Measurements from ENCODE around the gene LSG1. TPM values are rescaled to one million over a fixed set of nuclear protein-coding genes. Genes with fewer than 3 reads are reported as not detected.

LSG1 gene
- total and polyA plus RNA-seq, 9 of the 15 experiments (the other 6 are each of a cell fraction or from before 2014, with no cell fraction given): 14.9 to 73.7 (median 46.7) TPM

DNA sequence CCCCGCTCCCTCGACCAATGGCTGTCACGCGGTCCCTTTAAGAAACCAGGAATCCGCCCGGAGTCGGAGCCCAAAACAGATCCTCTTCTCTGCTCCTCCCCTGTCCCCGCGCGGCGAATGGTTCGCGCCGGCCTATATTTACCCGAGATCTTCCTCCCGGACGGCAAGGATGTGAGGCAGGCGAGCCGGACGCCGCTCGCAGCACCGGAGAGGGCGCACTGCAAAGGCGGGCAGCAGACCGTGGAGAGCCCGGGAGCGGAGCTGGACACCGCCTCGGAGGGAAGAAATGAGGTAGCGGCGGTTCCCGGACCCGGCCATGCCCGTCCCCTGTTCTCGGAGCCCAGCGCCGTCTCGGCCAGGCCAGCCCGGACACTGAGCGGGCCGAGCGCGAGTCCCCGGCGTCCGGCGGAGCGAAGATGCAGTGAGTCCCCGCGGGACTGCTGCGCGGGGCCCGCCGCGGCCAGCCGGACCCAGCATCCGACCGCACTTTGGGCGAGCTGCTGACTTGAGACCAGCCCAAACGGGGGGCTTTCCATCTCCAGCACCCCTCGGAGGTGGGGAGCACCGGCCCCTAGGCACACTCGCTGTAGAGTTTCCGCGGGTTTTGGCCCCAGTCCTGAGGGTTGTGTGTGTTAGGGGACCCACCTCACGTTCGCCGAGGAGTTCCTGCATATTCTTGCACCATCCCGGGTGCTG, 13.9 kb upstream of the LSG1 start, which contains the start of gene FAM43A (continued):
- TF ChIP-seq, protein P1, sequence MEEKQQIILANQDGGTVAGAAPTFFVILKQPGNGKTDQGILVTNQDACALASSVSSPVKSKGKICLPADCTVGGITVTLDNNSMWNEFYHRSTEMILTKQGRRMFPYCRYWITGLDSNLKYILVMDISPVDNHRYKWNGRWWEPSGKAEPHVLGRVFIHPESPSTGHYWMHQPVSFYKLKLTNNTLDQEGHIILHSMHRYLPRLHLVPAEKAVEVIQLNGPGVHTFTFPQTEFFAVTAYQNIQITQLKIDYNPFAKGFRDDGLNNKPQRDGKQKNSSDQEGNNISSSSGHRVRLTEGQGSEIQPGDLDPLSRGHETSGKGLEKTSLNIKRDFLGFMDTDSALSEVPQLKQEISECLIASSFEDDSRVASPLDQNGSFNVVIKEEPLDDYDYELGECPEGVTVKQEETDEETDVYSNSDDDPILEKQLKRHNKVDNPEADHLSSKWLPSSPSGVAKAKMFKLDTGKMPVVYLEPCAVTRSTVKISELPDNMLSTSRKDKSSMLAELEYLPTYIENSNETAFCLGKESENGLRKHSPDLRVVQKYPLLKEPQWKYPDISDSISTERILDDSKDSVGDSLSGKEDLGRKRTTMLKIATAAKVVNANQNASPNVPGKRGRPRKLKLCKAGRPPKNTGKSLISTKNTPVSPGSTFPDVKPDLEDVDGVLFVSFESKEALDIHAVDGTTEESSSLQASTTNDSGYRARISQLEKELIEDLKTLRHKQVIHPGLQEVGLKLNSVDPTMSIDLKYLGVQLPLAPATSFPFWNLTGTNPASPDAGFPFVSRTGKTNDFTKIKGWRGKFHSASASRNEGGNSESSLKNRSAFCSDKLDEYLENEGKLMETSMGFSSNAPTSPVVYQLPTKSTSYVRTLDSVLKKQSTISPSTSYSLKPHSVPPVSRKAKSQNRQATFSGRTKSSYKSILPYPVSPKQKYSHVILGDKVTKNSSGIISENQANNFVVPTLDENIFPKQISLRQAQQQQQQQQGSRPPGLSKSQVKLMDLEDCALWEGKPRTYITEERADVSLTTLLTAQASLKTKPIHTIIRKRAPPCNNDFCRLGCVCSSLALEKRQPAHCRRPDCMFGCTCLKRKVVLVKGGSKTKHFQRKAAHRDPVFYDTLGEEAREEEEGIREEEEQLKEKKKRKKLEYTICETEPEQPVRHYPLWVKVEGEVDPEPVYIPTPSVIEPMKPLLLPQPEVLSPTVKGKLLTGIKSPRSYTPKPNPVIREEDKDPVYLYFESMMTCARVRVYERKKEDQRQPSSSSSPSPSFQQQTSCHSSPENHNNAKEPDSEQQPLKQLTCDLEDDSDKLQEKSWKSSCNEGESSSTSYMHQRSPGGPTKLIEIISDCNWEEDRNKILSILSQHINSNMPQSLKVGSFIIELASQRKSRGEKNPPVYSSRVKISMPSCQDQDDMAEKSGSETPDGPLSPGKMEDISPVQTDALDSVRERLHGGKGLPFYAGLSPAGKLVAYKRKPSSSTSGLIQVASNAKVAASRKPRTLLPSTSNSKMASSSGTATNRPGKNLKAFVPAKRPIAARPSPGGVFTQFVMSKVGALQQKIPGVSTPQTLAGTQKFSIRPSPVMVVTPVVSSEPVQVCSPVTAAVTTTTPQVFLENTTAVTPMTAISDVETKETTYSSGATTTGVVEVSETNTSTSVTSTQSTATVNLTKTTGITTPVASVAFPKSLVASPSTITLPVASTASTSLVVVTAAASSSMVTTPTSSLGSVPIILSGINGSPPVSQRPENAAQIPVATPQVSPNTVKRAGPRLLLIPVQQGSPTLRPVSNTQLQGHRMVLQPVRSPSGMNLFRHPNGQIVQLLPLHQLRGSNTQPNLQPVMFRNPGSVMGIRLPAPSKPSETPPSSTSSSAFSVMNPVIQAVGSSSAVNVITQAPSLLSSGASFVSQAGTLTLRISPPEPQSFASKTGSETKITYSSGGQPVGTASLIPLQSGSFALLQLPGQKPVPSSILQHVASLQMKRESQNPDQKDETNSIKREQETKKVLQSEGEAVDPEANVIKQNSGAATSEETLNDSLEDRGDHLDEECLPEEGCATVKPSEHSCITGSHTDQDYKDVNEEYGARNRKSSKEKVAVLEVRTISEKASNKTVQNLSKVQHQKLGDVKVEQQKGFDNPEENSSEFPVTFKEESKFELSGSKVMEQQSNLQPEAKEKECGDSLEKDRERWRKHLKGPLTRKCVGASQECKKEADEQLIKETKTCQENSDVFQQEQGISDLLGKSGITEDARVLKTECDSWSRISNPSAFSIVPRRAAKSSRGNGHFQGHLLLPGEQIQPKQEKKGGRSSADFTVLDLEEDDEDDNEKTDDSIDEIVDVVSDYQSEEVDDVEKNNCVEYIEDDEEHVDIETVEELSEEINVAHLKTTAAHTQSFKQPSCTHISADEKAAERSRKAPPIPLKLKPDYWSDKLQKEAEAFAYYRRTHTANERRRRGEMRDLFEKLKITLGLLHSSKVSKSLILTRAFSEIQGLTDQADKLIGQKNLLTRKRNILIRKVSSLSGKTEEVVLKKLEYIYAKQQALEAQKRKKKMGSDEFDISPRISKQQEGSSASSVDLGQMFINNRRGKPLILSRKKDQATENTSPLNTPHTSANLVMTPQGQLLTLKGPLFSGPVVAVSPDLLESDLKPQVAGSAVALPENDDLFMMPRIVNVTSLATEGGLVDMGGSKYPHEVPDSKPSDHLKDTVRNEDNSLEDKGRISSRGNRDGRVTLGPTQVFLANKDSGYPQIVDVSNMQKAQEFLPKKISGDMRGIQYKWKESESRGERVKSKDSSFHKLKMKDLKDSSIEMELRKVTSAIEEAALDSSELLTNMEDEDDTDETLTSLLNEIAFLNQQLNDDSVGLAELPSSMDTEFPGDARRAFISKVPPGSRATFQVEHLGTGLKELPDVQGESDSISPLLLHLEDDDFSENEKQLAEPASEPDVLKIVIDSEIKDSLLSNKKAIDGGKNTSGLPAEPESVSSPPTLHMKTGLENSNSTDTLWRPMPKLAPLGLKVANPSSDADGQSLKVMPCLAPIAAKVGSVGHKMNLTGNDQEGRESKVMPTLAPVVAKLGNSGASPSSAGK (IDR thresholded peaks at IDR 0.05): peak; percentile 58; the same call in 1 of the 2 replicates
- TF ChIP-seq, protein P2, sequence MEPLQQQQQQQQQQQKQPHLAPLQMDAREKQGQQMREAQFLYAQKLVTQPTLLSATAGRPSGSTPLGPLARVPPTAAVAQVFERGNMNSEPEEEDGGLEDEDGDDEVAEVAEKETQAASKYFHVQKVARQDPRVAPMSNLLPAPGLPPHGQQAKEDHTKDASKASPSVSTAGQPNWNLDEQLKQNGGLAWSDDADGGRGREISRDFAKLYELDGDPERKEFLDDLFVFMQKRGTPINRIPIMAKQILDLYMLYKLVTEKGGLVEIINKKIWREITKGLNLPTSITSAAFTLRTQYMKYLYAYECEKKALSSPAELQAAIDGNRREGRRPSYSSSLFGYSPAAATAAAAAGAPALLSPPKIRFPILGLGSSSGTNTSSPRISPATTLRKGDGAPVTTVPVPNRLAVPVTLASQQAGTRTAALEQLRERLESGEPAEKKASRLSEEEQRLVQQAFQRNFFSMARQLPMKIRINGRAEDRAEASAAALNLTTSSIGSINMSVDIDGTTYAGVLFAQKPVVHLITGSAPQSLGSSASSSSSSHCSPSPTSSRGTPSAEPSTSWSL (CRISPR knock-in tag; IDR thresholded peaks at IDR 0.05; ENCODE audit: borderline replicate concordance): no peak
- TF ChIP-seq RBFOX2 (IDR thresholded peaks at IDR 0.05; ENCODE audit: low read depth, low read length): peak; percentile 92
- no peak for TF ChIP-seq KLF16 (IDR thresholded peaks at IDR 0.05)
- no peak for TF ChIP-seq KLF1 (tag; IDR thresholded peaks at IDR 0.05)
- TF ChIP-seq NFRKB (IDR thresholded peaks at IDR 0.05; ENCODE audit: low read depth): no peak
- TF ChIP-seq ZNF551 (CRISPR knock-in tag; IDR thresholded peaks at IDR 0.05): no peak
- no peak for TF ChIP-seq ZSCAN32 (CRISPR knock-in tag; IDR thresholded peaks at IDR 0.05)
- TF ChIP-seq, protein P3, sequence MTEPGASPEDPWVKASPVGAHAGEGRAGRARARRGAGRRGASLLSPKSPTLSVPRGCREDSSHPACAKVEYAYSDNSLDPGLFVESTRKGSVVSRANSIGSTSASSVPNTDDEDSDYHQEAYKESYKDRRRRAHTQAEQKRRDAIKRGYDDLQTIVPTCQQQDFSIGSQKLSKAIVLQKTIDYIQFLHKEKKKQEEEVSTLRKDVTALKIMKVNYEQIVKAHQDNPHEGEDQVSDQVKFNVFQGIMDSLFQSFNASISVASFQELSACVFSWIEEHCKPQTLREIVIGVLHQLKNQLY (CRISPR knock-in tag; conservative IDR thresholded peaks at IDR 0.05): no peak
- TF ChIP-seq, protein P4, sequence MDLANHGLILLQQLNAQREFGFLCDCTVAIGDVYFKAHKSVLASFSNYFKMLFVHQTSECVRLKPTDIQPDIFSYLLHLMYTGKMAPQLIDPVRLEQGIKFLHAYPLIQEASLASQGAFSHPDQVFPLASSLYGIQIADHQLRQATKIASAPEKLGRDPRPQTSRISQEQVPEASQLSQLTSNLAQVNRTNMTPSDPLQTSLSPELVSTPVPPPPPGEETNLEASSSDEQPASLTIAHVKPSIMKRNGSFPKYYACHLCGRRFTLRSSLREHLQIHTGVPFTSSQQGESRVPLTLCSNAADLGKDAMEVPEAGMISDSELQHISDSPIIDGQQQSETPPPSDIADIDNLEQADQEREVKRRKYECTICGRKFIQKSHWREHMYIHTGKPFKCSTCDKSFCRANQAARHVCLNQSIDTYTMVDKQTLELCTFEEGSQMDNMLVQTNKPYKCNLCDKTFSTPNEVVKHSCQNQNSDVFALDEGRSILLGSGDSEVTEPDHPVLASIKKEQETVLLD (IDR thresholded peaks at IDR 0.05): no peak
- TF ChIP-seq BRCA1 (IDR thresholded peaks at IDR 0.05): no peak
- no peak for TF ChIP-seq BRCA1 (CRISPR knock-in tag; IDR thresholded peaks at IDR 0.05)
- no peak for TF ChIP-seq BACH1 (tag; IDR thresholded peaks at IDR 0.05)
- TF ChIP-seq GATAD2A (IDR thresholded peaks at IDR 0.05): no peak

Data from K562 (cell line).